H1 (cell line): ENCODE results near the gene SOX1. TPM values are rescaled to one million over a fixed set of nuclear protein-coding genes. Genes with fewer than 3 reads are reported as not detected.

Experiments
- CTCF ChIA-PET: fragments of 300-600 bp; sonication (Branson Sonifier 250); formaldehyde crosslinking; loops from one replicate; lab custom pipeline; 2021; ENCODE audit not compliant: partially characterized antibody; lab: Charles Lee
- POLR2A ChIA-PET: fragments of 300-600 bp; sonication (Branson Sonifier 250); formaldehyde crosslinking; loops from one replicate; lab custom pipeline; 2021; ENCODE audit warnings: inconsistent platforms; ENCODE audit not compliant: partially characterized antibody; lab: Charles Lee
- DNase-seq, 2 experiments: peaks; one replicate each; pipeline versions ENCODE4 v3.0.0 to v3.0.0-alpha.2; 2010 to 2022; ENCODE audit warnings: low spot score in 2 of 2, low read depth in 1 of 2, mixed read lengths in 1 of 2
- FAIRE-seq: peaks from 2 replicates; lab custom pipeline; 2011; peaks lifted over from hg19 to GRCh38; lab: Jason Lieb, UNC
- H2AFZ ChIP-seq: 2 replicates; pipeline ENCODE4 v1.8.1; 2012; ENCODE audit warnings: low read length, inconsistent platforms
- H2AK5ac ChIP-seq: 2 replicates; pipeline ENCODE4 v1.6.1; 2013; ENCODE audit warnings: low read depth, low read length
- H2BK120ac ChIP-seq: replicated peaks from 2 replicates; pipeline ENCODE3; 2013; ENCODE audit warnings: low read depth, low read length, inconsistent platforms
- H2BK12ac ChIP-seq: 2 replicates; pipeline ENCODE4 v1.6.1; 2013; ENCODE audit warnings: low read depth, low read length
- H2BK15ac ChIP-seq: 2 replicates; pipeline ENCODE4 v1.6.1; 2013; ENCODE audit warnings: low read length
- H2BK20ac ChIP-seq: 2 replicates; pipeline ENCODE4 v1.6.1; 2013; ENCODE audit warnings: low read length
- H2BK5ac ChIP-seq: 2 replicates; pipeline ENCODE4 v1.6.1; 2013; ENCODE audit warnings: low read depth, low read length
- H3K14ac ChIP-seq: 2 replicates; pipeline ENCODE4 v1.6.1; 2013; ENCODE audit warnings: inconsistent platforms; ENCODE audit not compliant: insufficient read length
- H3K18ac ChIP-seq: 2 replicates; pipeline ENCODE4 v1.6.1; 2013; ENCODE audit warnings: low read length; ENCODE audit errors: extremely low read depth
- H3K23ac ChIP-seq: 2 replicates; pipeline ENCODE4 v1.6.1; 2013; ENCODE audit warnings: inconsistent platforms; ENCODE audit not compliant: insufficient read length
- H3K23me2 ChIP-seq: 2 replicates; pipeline ENCODE4 v1.6.1; 2013; ENCODE audit warnings: low read depth, low read length
- H3K27ac ChIP-seq: 2 replicates; pipeline ENCODE4 v1.6.1; 2011; ENCODE audit warnings: low read depth, low read length, inconsistent platforms
- H3K27me3 ChIP-seq, 4 experiments: replicated peaks in 1 of 4; 1 replicate in 1 of 4; 2 replicates in 3 of 4; pipeline versions ENCODE4 v1.6.1 to v1.8.1; 2011 to 2013; ENCODE audit warnings: low read length in 3 of 4, mild to moderate bottlenecking in 3 of 4, inconsistent platforms in 2 of 4, mixed read lengths in 2 of 4, moderate library complexity in 1 of 4; ENCODE audit not compliant: control insufficient read depth in 3 of 4, insufficient read depth in 3 of 4; ENCODE audit errors: extremely low read depth in 1 of 4
- H3K36me3 ChIP-seq, 4 experiments: 2 replicates each; pipeline versions ENCODE4 v1.6.1 to v1.8.1; 2011 to 2013; ENCODE audit warnings: mild to moderate bottlenecking in 4 of 4, low read length in 3 of 4, moderate library complexity in 2 of 4, control low read depth in 1 of 4, inconsistent platforms in 1 of 4; ENCODE audit not compliant: insufficient read depth in 4 of 4, control insufficient read depth in 2 of 4
- H3K4ac ChIP-seq: replicated peaks from 2 replicates; pipeline ENCODE3; 2013; ENCODE audit warnings: low read length, low read depth, mixed read lengths, inconsistent platforms; ENCODE audit not compliant: insufficient read length
- H3K4me1 ChIP-seq, 4 experiments: replicated peaks in 1 of 4; 1 replicate in 1 of 4; 2 replicates in 3 of 4; pipeline versions ENCODE4 v1.6.1 to v1.8.1; 2011 to 2013; ENCODE audit warnings: low read length in 3 of 4, inconsistent platforms in 2 of 4, mixed read lengths in 1 of 4; ENCODE audit not compliant: insufficient read depth in 4 of 4, control insufficient read depth in 3 of 4
- H3K4me2 ChIP-seq, 2 experiments: 2 replicates each; pipeline versions ENCODE4 v1.6.1 to v1.8.1; 2011 to 2013; ENCODE audit warnings: low read depth in 2 of 2, low read length in 2 of 2, control low read depth in 1 of 2, inconsistent platforms in 1 of 2, mild to moderate bottlenecking in 1 of 2; ENCODE audit not compliant: insufficient read depth in 1 of 2
- H3K4me3 ChIP-seq, 4 experiments: fragments of 200-600, 300-600 bp in 1 of 4; sonication (generic), shearing (Covaris generic), sonication (Bioruptor Twin) in 1 of 4; 2 replicates each; pipeline versions ENCODE4 v1.5.1 to v1.8.1; 2011 to 2016; ENCODE audit warnings: low read length in 4 of 4, low read depth in 3 of 4, control low read depth in 2 of 4, inconsistent platforms in 2 of 4, mild to moderate bottlenecking in 2 of 4, mixed read lengths in 1 of 4, moderate library complexity in 1 of 4; ENCODE audit not compliant: insufficient read depth in 2 of 4; ENCODE audit errors: extremely low read depth in 1 of 4
- H3K56ac ChIP-seq: replicated peaks from 2 replicates; pipeline ENCODE3; 2013; ENCODE audit warnings: low read depth, mild to moderate bottlenecking, mixed read lengths, low read length, inconsistent platforms; ENCODE audit not compliant: insufficient read length
- H3K79me1 ChIP-seq: 2 replicates; pipeline ENCODE4 v1.6.1; 2013; ENCODE audit warnings: low read depth, low read length, control low read depth
- H3K79me2 ChIP-seq, 2 experiments: 2 replicates each; pipeline versions ENCODE4 v1.6.1 to v1.8.1; 2012 to 2013; ENCODE audit warnings: low read length in 2 of 2, mild to moderate bottlenecking in 2 of 2, inconsistent platforms in 1 of 2; ENCODE audit not compliant: insufficient read depth in 2 of 2, control insufficient read depth in 1 of 2
- H3K9ac ChIP-seq, 4 experiments: replicated peaks in 1 of 4; 1 replicate in 1 of 4; 2 replicates in 3 of 4; pipeline versions ENCODE4 v1.6.1 to v1.8.1; 2011 to 2013; ENCODE audit warnings: low read depth in 3 of 4, low read length in 3 of 4, control low read depth in 2 of 4, mild to moderate bottlenecking in 2 of 4, moderate library complexity in 2 of 4, inconsistent platforms in 1 of 4; ENCODE audit errors: extremely low read depth in 1 of 4
- H3K9me3 ChIP-seq, 2 experiments: 2 replicates each; pipeline versions ENCODE4 v1.6.1 to v1.8.1; 2012 to 2013; ENCODE audit warnings: mild to moderate bottlenecking in 2 of 2, moderate library complexity in 2 of 2, control low read depth in 1 of 2, inconsistent platforms in 1 of 2, low read depth in 1 of 2, low read length in 1 of 2, mixed read lengths in 1 of 2; ENCODE audit not compliant: insufficient read depth in 2 of 2
- H4K20me1 ChIP-seq, 2 experiments: replicated peaks in 1 of 2; 2 replicates each; pipeline versions ENCODE3 to v1.8.1; 2011 to 2013; ENCODE audit warnings: inconsistent platforms in 2 of 2, low read length in 2 of 2, mild to moderate bottlenecking in 1 of 2; ENCODE audit not compliant: insufficient read depth in 2 of 2, control insufficient read depth in 1 of 2
- H4K5ac ChIP-seq: 2 replicates; pipeline ENCODE4 v1.6.1; 2013; ENCODE audit warnings: low read length, low read depth, mixed read lengths, inconsistent platforms; ENCODE audit not compliant: insufficient read length
- H4K8ac ChIP-seq: 2 replicates; pipeline ENCODE4 v1.8.0; 2013; ENCODE audit warnings: mild to moderate bottlenecking, moderate library complexity, low read length, inconsistent platforms; ENCODE audit not compliant: insufficient read depth; ENCODE audit errors: extremely low read depth
- H4K91ac ChIP-seq: replicated peaks from 2 replicates; pipeline ENCODE3; 2013; ENCODE audit warnings: low read length, mixed read lengths, inconsistent platforms; ENCODE audit not compliant: insufficient read length
- GABPA ChIP-seq: IDR thresholded peaks from 2 replicates; pipeline ENCODE4 v1.6.1; 2011; ENCODE audit warnings: mild to moderate bottlenecking, low read length, moderate library complexity, borderline replicate concordance; ENCODE audit not compliant: insufficient read depth
- NRF1 ChIP-seq: IDR thresholded peaks from 2 replicates; pipeline ENCODE4 v1.6.1; 2011; ENCODE audit warnings: mild to moderate bottlenecking, low read depth, low read length, improper control_type of control experiment
- SAP30 ChIP-seq: fragments of 300-600 bp; sonication (generic); IDR thresholded peaks from 2 replicates; pipeline ENCODE4 v1.7.1; 2012; ENCODE audit warnings: low read length, moderate library complexity, mild to moderate bottlenecking, inconsistent platforms; ENCODE audit not compliant: insufficient read depth, insufficient replicate concordance
- SRF ChIP-seq: IDR thresholded peaks from 2 replicates; pipeline ENCODE4 v1.6.1; 2011; ENCODE audit warnings: mild to moderate bottlenecking, low read depth, low read length, moderate library complexity
- WGBS, 2 experiments: shearing (Covaris generic) in 1 of 2; methylation state at CpG; one replicate each; pipeline versions ENCODE4 v1.1.6 to v1.1.7; 2013 to 2015; ENCODE audit warnings: low lambda C conversion rate in 2 of 2, mixed read lengths in 2 of 2, inconsistent platforms in 1 of 2, low coverage in 1 of 2, missing lambda C conversion rate in 1 of 2; ENCODE audit not compliant: insufficient replicate concordance in 2 of 2, insufficient coverage in 1 of 2, insufficient read length in 1 of 2; ENCODE audit errors: extremely low coverage in 1 of 2, missing lambda C conversion rate in 1 of 2; 5-methylcytosine and 5-hydroxymethylcytosine counted together
- polyA plus RNA-seq, 7 experiments: library from polyadenylated mRNA; depleted of rRNA in 3 of 7; stranded (reverse) in 5 of 7; unstranded in 2 of 7; fragments of >200 nt in 5 of 7; fragments of 200-250 nt in 2 of 7; gene quantifications; 1 replicate in 5 of 7; 2 replicates in 1 of 7; 4 replicates in 1 of 7; pipeline versions ENCODE4 v1.2.1 to v1.2.3, GENCODE V29; 2011 to 2013; ENCODE audit warnings: missing spikeins in 2 of 7, mixed read lengths in 2 of 7
- total RNA-seq: library from RNA; stranded (reverse); fragmentation: NEBNext Ultra II Directional; extraction: Animal tissue kit (Norgen Biotek cat#: 25700); gene quantifications from 2 replicates; pipeline ENCODE4 v1.2.1, GENCODE V29; 2021

The SOX1 gene
- total and polyA plus RNA-seq, 2 of the 8 experiments (the other 6 are each of a cell fraction or from before 2014, with no cell fraction given), result 0.03 to 0.09 TPM

GRCh38 chr13:112072534-112073244 lies 5.7 kb downstream of the SOX1 start:
- H3K4ac ChIP-seq, result no peak overlapping the region
- H3K14ac ChIP-seq, result no peak overlapping the region
- WGBS, 2 experiments, result 3% methylated on average over 46 of the region's 77 CpGs; no CpG with 5 or more reads in 1 of the 2 experiments
- H3K9ac ChIP-seq, result no peak overlapping the region
- H4K5ac ChIP-seq, result no peak overlapping the region
- peak overlapping the region; percentile 44; the same call in 1 of the 2 replicates for H2BK5ac ChIP-seq
- CTCF ChIA-PET, result interaction anchor here (0.6 to 1.6 kb wide), 6 partner anchors 9 to 371 kb away, joined by 3 to 5 read pairs (median 4); no protein-coding TSS in a partner anchor
- H3K23me2 ChIP-seq, result peaks cover 19% of the 10 kb centered on the region; the same call in 1 of the 2 replicates
- H2AK5ac ChIP-seq, result no peak overlapping the region
- FAIRE-seq, result no peak
- H3K4me2 ChIP-seq, result peak overlapping the region; percentile 68 to 96
- no peak overlapping the region for H3K18ac ChIP-seq
- no peak overlapping the region for H2BK15ac ChIP-seq
- peak overlapping the region; percentile 95 for H4K8ac ChIP-seq
- H3K4me3 ChIP-seq, result peak overlapping the region; percentile 29 to 70 (median 36)
- H3K27me3 ChIP-seq, result peaks cover 53 to 77% (median 70%) of the 10 kb centered on the region in 4 experiments
- H3K56ac ChIP-seq, result no peak overlapping the region
- no peak overlapping the region for H3K27ac ChIP-seq
- no peak overlapping the region; the same call in 1 of the 2 replicates for H2BK20ac ChIP-seq
- H2BK12ac ChIP-seq, result 0 out of 2 replicates have a peak overlapping the region, but pooled peaks have one; percentile 17
- no peak overlapping the region for H2BK120ac ChIP-seq
- POLR2A ChIA-PET, result interaction anchor here (0.9 to 3.4 kb wide), 3 partner anchors 11 to 141 kb away, joined by 4 to 25 read pairs (median 8); no protein-coding TSS in a partner anchor
- peak in 1 of 2 experiments; percentile 88 for DNase-seq
- H3K36me3 ChIP-seq, result peaks cover 0 to 10% (median 0%) of the 10 kb centered on the region in 4 experiments; a peak in 1 of 8 replicates
- no peak overlapping the region for H3K23ac ChIP-seq
- no peaks in the 10 kb centered on the region for H3K9me3 ChIP-seq
- peak overlapping the region; percentile 53 for H4K91ac ChIP-seq
- H3K79me2 ChIP-seq, result no peaks in the 10 kb centered on the region
- H4K20me1 ChIP-seq, result peaks cover 6 to 14% of the 10 kb centered on the region in 2 experiments
- peaks cover 3 to 14% (median 8%) of the 10 kb centered on the region in 4 experiments for H3K4me1 ChIP-seq
- no peak overlapping the region for H2AFZ ChIP-seq
- H3K79me1 ChIP-seq, result no peaks in the 10 kb centered on the region
- TF ChIP-seq GABPA (0 out of 2 replicates have a peak, but pooled peaks have one; percentile 10), NRF1 (no peak), SAP30 (no peak), SRF (no peak)
